ENCODE results near the gene PRKCQ. TPM values are rescaled to one million over a fixed set of nuclear protein-coding genes. Genes with fewer than 3 reads are reported as not detected.

Gene PRKCQ
- total and polyA plus RNA-seq, 2 of the 13 experiments (the other 11 are each of a cell fraction or from before 2014, with no cell fraction given), result 0.13 to 0.35 TPM

DNA sequence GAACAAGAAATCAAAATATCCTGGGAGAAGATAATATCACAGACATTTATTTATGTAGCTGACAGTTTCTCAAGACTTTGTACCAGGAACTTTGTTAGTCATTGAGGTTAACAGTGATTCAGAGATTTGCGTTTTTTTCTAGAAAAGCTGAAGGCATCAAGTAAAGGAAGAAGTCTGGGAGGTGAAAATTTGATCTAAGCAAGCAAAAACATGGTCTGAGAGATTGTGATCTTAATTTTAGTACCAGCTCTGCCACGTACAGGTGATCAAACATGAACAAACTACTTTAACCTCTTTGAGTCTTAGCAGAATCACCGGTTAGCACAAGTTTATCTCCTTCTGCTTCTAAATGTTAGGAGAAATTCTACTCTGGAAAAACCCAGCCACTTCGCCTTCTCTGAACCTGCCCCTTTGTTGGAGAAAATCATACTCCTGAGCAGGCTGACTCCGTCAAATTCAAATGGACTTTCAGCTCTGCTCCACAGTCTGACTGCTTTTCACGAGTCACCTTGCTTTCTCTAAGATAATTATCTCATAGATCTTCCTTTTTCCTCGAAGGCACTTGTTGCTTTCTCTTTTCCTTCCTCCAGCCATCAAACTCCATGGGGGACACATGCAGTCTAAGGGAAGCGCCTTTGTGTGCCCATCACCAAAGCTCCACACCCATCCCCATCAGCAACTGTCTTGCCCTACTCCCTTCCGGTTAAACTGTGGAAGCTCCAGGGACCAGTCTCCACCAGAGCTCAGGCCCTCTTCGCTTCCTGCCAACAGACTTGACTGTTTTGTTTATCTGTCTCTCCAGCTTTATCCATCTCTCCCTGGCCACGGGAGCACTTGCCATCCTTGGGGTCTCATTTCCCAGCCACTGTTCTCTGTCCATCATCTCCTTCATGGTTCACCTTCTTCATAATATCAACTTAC is 86.3 kb downstream of the PRKCQ start (continued):
- TF ChIP-seq ZNF891 (CRISPR knock-in tag; IDR thresholded peaks at IDR 0.05), result no peak
- no peak for TF ChIP-seq FOXC1 (CRISPR knock-in tag; IDR thresholded peaks at IDR 0.05; ENCODE audit: borderline replicate concordance)
- TF ChIP-seq, protein P1, sequence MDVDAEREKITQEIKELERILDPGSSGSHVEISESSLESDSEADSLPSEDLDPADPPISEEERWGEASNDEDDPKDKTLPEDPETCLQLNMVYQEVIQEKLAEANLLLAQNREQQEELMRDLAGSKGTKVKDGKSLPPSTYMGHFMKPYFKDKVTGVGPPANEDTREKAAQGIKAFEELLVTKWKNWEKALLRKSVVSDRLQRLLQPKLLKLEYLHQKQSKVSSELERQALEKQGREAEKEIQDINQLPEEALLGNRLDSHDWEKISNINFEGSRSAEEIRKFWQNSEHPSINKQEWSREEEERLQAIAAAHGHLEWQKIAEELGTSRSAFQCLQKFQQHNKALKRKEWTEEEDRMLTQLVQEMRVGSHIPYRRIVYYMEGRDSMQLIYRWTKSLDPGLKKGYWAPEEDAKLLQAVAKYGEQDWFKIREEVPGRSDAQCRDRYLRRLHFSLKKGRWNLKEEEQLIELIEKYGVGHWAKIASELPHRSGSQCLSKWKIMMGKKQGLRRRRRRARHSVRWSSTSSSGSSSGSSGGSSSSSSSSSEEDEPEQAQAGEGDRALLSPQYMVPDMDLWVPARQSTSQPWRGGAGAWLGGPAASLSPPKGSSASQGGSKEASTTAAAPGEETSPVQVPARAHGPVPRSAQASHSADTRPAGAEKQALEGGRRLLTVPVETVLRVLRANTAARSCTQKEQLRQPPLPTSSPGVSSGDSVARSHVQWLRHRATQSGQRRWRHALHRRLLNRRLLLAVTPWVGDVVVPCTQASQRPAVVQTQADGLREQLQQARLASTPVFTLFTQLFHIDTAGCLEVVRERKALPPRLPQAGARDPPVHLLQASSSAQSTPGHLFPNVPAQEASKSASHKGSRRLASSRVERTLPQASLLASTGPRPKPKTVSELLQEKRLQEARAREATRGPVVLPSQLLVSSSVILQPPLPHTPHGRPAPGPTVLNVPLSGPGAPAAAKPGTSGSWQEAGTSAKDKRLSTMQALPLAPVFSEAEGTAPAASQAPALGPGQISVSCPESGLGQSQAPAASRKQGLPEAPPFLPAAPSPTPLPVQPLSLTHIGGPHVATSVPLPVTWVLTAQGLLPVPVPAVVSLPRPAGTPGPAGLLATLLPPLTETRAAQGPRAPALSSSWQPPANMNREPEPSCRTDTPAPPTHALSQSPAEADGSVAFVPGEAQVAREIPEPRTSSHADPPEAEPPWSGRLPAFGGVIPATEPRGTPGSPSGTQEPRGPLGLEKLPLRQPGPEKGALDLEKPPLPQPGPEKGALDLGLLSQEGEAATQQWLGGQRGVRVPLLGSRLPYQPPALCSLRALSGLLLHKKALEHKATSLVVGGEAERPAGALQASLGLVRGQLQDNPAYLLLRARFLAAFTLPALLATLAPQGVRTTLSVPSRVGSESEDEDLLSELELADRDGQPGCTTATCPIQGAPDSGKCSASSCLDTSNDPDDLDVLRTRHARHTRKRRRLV (CRISPR knock-in tag; IDR thresholded peaks at IDR 0.05), result no peak
- no peak for TF ChIP-seq TBX3 (IDR thresholded peaks at IDR 0.05; ENCODE audit: borderline replicate concordance)
- TF ChIP-seq, protein P2, sequence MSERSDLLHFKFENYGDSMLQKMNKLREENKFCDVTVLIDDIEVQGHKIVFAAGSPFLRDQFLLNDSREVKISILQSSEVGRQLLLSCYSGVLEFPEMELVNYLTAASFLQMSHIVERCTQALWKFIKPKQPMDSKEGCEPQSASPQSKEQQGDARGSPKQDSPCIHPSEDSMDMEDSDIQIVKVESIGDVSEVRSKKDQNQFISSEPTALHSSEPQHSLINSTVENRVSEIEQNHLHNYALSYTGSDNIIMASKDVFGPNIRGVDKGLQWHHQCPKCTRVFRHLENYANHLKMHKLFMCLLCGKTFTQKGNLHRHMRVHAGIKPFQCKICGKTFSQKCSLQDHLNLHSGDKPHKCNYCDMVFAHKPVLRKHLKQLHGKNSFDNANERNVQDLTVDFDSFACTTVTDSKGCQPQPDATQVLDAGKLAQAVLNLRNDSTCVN (CRISPR knock-in tag; IDR thresholded peaks at IDR 0.05; ENCODE audit: borderline replicate concordance), result no peak
- TF ChIP-seq SAFB2 (CRISPR knock-in tag; IDR thresholded peaks at IDR 0.05; ENCODE audit: borderline replicate concordance, low read depth), result no peak

Measured in HepG2 (cell line).